GM19240 (cell line): ENCODE measurements around the gene PPRC1.

Experiments
- DNase-seq: peaks from one replicate; pipeline ENCODE4 v3.0.0; 2011; ENCODE audit warnings: low spot score; ENCODE audit not compliant: insufficient read length

PPRC1 gene

GRCh38 chr10:102132563-102133372 lies at the start of gene PPRC1:
Gene PPRC1 (plus strand): TSS chr10:102133040. CDS start chr10:102133069, 29 bp downstream.
- DNase-seq = peak; percentile 98

- DNase-seq = no peak
These were observed 49.3 kb upstream of the PPRC1 start for GRCh38 chr10:102083541-102083940.

DNA sequence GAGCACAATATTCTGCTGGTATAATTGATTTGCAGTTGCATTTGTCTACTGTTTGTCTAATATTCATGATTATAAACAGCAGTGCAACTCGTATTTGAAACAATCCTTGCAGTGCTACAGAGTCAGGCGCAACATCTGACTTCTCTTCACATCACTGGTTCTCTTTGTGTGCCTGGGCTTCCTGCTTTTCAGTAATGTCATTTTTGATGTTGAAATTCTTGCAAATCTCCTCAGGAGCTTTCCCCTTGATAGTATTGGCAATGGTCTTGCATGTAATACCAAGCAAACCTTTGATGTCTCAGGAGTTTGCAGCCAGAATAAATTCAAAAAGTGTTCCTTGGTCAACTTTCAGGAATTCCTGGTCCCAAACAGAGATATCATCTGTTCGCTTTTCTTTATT lies 47.5 kb upstream of the PPRC1 start:
- no peak for DNase-seq

- no peak for DNase-seq
These were observed 46.6 kb upstream of the PPRC1 start for GRCh38 chr10:102086196-102086595.

DNA sequence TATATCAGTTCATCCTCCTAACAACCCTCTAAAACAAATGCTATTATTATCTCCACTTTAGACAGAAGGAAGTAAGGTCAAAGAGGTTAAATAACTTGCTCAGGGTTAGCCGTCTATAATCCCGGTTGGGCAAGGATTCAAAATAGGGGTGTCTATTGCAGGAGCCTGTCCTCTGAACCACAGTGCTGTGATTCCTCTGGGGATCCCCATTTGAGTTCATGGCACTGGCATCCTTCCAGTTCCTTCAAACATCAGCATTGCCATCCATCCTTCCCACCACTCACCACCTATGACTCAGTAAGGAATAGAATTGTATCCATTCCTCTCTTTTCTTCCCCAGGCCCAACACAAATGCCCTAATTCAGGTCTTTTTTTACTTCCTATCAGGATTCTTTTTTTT lies 42.1 kb upstream of the PPRC1 start:
- no peak for DNase-seq

DNA sequence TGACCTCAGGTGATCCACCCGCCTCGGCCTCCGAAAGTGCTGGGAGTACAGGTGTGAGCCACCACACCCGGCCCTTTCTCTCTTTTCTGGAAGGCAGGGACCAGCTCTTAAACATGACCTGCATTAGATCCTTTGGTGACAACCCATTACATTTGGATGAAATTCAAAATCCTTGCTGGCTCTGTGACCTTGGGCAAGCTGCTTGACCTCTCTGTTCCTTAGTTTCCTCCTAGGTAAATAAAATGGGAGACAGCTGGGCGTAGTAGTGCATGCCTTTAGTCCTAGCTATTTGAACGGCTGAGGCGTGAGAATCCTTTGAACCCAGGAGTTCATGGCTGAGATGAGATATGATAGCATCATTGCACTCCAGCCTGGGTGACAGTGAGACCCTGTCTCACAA lies 36.4 kb upstream of the PPRC1 start:
- no peak for DNase-seq

- DNase-seq = no peak
These were observed 31.7 kb upstream of the PPRC1 start for GRCh38 chr10:102101152-102101551.

- no peak for DNase-seq
These were observed 30.4 kb upstream of the PPRC1 start for GRCh38 chr10:102102421-102102820.

GRCh38 chr10:102106998-102107397 lies 25.8 kb upstream of the PPRC1 start:
- no peak for DNase-seq

DNA sequence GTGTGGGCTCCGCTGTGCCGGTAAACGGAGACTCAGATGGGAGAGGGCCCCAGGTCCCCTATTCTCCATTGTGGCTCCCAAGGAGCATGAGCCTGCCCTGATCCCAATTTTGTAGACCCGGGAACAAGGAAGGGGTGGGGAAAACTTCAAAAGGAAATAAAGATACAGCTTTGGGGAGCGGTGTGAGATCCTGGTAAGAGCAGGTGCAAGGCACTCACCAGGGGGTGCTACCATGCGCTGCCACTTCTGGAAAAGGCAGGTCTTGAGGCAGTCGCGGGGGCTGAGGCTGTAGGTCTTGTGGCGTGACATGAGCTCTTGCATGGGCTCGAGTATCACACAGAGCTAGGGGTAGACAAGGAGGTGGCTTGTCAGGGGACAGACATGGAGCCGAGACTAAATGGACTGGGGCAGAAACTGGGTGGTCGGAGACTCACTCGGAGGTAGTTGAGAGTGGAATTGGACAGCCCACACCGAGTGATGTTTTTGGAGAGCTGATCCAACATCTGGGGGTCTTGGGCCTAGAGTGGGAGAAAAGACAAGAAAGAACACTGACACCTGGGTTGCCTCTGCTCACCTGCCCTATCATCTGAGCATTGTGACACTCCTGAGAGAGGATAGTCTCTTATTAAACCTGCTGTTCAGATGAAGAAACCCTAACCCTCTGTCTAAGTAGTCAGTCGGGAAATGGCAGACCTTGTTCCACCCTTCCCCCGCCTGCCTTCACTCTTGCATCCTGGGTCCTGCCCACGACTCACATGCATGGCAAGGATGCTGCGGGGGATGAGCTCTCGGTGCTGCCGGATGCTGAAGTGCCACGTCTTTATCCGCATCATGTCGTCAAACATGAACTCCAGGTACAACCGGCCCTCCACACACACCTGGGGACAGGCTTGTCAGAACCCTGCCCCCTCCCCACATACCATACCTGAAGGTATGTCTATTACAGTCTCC lies 23.4 kb upstream of the PPRC1 start:
- no peak for DNase-seq

DNA sequence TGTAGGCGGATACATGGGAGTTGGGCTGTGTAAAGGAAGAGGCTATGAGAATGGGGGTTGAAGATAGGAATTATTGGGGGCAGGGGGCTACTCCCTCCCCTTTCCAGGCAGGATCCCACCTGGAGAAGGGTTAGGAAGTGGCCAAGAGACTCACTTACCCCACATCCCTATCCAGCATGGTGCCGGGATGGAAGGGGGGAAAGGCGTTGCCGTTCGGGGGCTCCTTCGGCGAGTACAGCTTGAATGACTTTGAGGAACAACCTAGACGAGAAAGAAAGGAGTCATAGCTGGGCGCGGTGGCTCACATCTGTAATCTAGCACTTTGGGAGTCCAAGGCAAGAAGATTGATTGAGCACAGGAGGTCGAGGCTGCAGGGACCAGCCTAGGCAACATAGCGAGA lies 21.6 kb upstream of the PPRC1 start:
- DNase-seq = no peak

GRCh38 chr10:102112210-102112817 lies 20.5 kb upstream of the PPRC1 start:
- no peak for DNase-seq

DNA sequence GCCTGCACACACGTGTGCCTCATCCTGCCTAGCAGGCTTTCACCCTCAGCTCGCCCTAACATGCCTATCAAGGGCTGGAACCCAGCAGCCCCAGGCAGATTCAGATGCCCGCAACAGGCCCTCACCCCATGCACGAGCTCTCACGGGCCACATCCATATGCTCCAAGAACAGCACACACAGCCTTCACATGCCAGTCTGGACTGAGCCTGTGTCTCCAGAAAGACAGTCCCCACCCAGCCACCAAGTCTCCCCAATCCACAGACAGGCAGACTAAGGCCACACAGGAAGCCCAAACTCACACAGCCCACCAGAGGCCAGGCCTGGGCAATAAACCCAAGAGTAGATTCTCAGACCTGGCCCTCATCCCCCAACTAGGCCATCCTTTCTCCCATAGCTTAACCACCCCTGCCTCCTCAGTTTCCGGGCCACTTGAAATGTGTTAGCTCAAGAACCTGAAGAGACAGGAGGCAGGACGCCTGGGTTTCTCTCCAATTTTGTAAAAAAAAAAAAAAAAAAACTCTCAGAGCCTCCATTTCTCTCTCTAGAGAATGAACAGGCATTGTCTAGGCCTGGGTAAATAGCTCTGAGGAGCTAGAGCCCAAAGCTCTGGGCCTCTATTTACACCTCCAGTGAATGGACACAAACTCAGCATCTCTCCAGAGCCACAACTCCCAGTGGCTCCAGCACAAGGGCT lies 19.4 kb upstream of the PPRC1 start:
- DNase-seq = no peak

GRCh38 chr10:102113956-102114857 lies 18.6 kb upstream of the PPRC1 start:
- DNase-seq = no peak

- peak; percentile 77 for DNase-seq
These were observed 17.8 kb upstream of the PPRC1 start for GRCh38 chr10:102114861-102115618.

GRCh38 chr10:102115775-102116174 lies 17.1 kb upstream of the PPRC1 start:
- no peak for DNase-seq

DNA sequence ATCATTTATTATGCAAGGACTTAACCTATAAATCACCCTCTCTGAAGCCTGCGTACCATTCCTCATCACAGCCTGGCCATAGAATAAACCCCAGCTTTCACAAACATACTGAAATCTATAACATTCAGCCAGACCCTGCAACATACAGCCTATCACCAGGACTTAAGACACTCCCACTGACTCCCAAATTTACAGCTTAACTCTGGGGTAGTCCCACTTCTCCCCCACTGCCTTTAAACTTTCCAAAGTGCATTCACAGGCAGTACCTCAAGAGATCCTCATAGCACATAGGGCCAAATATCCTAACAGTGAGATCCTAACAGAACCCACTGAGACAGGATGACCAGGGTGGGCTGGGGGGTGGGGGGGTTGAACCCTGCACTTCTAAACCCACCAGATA lies 16.2 kb upstream of the PPRC1 start:
- no peak for DNase-seq

- no peak for DNase-seq
These were observed 15.3 kb upstream of the PPRC1 start for GRCh38 chr10:102117391-102118159.

DNA sequence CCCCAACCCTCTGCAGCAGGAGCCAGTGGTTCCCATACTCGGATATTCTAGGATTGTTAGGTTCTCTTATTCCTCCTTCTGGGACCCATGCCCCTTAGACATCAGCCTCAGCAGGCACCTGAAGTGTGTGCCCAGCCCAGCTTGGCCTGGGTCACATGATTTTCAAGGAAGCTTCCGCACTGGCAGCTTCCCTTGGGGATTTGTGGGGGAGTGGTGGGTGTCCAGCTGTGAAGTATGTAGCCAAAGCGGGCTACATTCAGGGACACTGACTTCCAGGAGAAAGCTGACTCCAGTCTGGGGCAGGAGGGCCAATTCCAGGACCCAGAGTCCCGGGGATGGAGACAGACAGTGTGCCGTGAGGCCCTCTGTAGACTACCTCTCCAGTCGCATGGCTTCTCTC lies 14.0 kb upstream of the PPRC1 start:
- no peak for DNase-seq
